Measurements from ENCODE around the gene NAMPT. TPM values are rescaled to one million over a fixed set of nuclear protein-coding genes. Genes with fewer than 3 reads are reported as not detected.

The NAMPT gene
- total RNA-seq, 4 donors from 2014 or later, result 96.7 to 239 (median 189) TPM

DNA sequence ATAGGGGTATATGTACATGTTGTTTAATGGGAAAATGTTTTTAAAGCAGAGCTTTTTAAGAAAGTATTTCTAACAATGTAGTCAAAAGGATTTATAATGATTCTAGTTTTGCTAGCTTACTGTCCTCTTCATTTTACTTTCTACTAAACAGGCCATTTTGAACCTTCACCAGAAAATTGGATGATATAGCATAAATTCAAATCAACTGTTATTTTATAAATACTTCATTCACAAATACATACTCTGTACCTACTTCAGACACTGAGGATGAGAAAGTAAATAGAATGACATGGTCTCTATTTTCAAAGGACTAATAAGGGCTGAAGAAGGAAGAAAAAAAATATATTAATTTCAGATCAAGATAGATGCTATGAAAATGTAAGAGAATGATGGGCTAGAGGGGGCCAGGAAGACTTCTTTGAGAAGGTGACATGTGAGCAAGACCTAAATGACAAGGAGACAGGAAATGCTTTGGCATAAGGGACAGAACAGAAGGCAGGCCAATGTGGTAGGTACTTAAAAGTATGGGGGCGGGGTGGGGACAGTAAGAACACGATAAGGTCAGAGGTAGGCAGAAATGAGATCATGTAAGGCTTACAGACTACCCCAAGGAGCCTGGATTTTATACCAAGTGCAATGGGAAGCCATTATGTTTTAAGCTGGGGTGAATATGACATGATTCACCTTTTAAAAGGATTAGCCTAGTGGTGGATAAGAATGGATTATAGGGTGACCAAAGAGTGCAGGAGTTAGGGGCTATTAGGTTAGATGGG lies 5.2 kb downstream of the NAMPT start:
- Histone ChIP-seq H3K27ac (no peak overlapping the region), H3K27me3 (no peaks in the 10 kb centered on the region), H3K4me3 (no peak overlapping the region), H3K36me3 (peaks cover 21% of the 10 kb centered on the region), H3K4me1 (peaks cover 41% of the 10 kb centered on the region), H3K9me3 (no peaks in the 10 kb centered on the region)
- TF ChIP-seq, protein P1, sequence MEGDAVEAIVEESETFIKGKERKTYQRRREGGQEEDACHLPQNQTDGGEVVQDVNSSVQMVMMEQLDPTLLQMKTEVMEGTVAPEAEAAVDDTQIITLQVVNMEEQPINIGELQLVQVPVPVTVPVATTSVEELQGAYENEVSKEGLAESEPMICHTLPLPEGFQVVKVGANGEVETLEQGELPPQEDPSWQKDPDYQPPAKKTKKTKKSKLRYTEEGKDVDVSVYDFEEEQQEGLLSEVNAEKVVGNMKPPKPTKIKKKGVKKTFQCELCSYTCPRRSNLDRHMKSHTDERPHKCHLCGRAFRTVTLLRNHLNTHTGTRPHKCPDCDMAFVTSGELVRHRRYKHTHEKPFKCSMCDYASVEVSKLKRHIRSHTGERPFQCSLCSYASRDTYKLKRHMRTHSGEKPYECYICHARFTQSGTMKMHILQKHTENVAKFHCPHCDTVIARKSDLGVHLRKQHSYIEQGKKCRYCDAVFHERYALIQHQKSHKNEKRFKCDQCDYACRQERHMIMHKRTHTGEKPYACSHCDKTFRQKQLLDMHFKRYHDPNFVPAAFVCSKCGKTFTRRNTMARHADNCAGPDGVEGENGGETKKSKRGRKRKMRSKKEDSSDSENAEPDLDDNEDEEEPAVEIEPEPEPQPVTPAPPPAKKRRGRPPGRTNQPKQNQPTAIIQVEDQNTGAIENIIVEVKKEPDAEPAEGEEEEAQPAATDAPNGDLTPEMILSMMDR (IDR thresholded peaks at IDR 0.05), result no peak
- no peak for TF ChIP-seq POLR2AphosphoS5 (IDR thresholded peaks at IDR 0.05)
- TF ChIP-seq POLR2A (IDR thresholded peaks at IDR 0.05), result no peak
- TF ChIP-seq EP300 (IDR thresholded peaks at IDR 0.05), result no peak
- 90% methylated on average over 2 of the region's 2 CpGs for WGBS
- no peak for DNase-seq (ENCODE audit: low spot score in 2 of 2)

DNA sequence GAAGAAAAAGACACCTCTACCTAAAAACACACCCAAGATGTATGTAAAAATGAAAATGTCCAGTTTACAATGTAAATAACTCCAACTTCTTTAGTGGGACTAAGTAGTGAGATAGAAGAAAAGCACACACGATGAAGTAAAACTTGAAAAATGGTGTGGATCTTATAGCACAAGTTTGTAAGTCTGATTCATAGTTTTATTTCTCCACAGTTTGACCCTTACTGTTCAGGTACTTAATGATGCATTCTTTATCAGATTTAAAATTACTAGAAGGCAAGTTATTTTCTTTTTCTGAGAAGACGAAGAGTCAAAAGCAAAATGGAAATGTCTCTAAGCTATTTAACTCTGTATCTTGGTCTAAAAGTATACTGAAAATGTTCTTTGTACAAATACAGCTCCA lies 6.1 kb downstream of the NAMPT start:
- H3K27me3 ChIP-seq, result no peaks in the 10 kb centered on the region
- WGBS, result 90% methylated on average over 2 of the region's 2 CpGs
- H3K36me3 ChIP-seq, result peaks cover 30% of the 10 kb centered on the region
- H3K4me3 ChIP-seq, result no peak overlapping the region
- no peak for DNase-seq (ENCODE audit: low spot score in 2 of 2)
- TF ChIP-seq POLR2AphosphoS5 (IDR thresholded peaks at IDR 0.05), result no peak
- TF ChIP-seq, protein P1 (IDR thresholded peaks at IDR 0.05), result no peak
- TF ChIP-seq EP300 (IDR thresholded peaks at IDR 0.05), result no peak
- TF ChIP-seq POLR2A (IDR thresholded peaks at IDR 0.05), result no peak
- peaks cover 41% of the 10 kb centered on the region for H3K4me1 ChIP-seq
- H3K27ac ChIP-seq, result no peak overlapping the region
- no peaks in the 10 kb centered on the region for H3K9me3 ChIP-seq

DNA sequence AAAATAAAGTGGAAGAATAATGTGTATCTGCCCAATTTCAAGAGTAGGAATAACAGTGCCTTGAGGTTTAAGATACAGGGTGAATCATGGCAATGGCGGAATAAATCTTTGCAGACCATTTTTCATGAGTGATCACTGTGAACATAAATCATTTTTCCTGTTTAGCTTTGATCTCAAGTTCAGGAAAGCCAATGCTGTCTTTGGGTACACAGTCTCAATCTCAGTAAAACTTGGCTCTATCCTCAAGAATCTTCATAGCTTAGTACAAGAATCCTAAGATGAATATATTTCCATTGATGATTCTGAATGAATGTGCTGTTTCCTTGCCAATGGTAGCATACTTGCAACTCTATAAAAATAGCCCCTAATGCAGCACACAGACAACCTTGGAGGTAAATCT lies 6.8 kb downstream of the NAMPT start:
- no peak overlapping the region for H3K27ac ChIP-seq

DNA sequence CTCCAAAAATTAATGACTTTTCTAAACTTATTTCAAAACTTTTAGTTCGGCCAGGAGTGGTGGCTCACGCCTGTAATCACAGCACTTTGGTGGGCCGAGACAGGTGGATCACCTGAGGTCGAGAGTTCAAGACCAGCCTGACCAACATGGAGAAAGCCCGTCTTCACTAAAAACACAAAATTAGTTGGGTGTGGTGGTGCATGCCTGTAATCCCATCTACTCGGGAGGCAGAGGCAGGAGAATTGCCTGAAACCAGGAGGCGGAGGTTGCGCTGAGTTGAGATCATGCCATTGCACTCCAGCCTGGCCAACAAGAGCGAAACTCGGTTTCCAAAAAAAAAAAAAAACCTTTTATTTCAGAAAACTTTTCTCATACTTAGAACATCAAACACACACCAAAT lies 8.3 kb downstream of the NAMPT start:
- 94% methylated on average over 10 of the region's 10 CpGs for WGBS
- TF ChIP-seq POLR2AphosphoS5 (IDR thresholded peaks at IDR 0.05) (no peak), POLR2A (IDR thresholded peaks at IDR 0.05) (no peak), EP300 (IDR thresholded peaks at IDR 0.05) (no peak)
- TF ChIP-seq, protein P1 (IDR thresholded peaks at IDR 0.05), result no peak
- no peak overlapping the region for H3K4me3 ChIP-seq
- no peaks in the 10 kb centered on the region for H3K27me3 ChIP-seq
- H3K36me3 ChIP-seq, result peaks cover 45% of the 10 kb centered on the region
- H3K4me1 ChIP-seq, result peaks cover 19% of the 10 kb centered on the region
- no peaks in the 10 kb centered on the region for H3K9me3 ChIP-seq
- H3K27ac ChIP-seq, result no peak overlapping the region
- no peak for DNase-seq (ENCODE audit: low spot score in 2 of 2)

More for the DNA sequence above, 6.8 kb downstream of the NAMPT start:
- Histone ChIP-seq H3K9me3 (no peaks in the 10 kb centered on the region), H3K4me3 (no peak overlapping the region), H3K36me3 (peaks cover 35% of the 10 kb centered on the region), H3K4me1 (peaks cover 34% of the 10 kb centered on the region), H3K27me3 (no peaks in the 10 kb centered on the region)
- no peak for TF ChIP-seq EP300 (IDR thresholded peaks at IDR 0.05)
- 83% methylated on average over 1 of the region's 1 CpG for WGBS
- DNase-seq (ENCODE audit: low spot score in 2 of 2), result no peak

DNA sequence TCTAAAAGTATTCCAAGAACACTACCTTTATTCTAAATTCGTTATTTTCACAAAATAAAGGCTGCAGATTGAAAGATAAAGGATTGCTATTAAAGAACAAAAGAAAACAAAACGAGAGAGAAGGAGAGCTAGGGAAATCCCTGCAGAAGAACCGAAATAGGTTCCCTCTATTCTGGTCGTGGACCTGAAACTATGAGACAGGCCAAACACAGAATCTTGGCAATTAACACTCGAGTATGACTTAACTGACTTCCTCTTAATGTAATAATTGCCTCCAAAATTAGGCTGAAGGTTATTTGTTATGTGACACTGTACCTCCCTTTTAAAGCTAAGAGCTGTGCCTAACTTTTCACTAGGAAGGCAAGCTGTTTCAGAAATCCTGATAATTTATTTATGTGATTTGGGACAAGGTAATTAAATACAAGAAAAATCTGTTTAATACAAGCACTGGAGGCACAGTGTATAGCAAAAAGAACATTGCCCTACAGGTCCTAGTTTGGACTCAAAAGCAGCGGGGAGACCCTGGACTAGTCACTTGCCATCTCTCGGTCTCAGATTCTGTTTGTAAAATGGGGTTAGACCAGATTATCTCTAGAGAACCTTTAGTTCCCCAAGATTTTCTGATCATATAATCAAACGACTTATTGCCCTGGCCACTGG lies 11.6 kb downstream of the NAMPT start:
- H3K27me3 ChIP-seq, result no peaks in the 10 kb centered on the region
- no peaks in the 10 kb centered on the region for H3K9me3 ChIP-seq
- TF ChIP-seq EP300 (IDR thresholded peaks at IDR 0.05) (no peak), POLR2AphosphoS5 (IDR thresholded peaks at IDR 0.05) (no peak), POLR2A (IDR thresholded peaks at IDR 0.05) (no peak)
- TF ChIP-seq, protein P1 (IDR thresholded peaks at IDR 0.05), result no peak
- WGBS, result 77% methylated on average over 8 of the region's 8 CpGs
- no peak for DNase-seq (ENCODE audit: low spot score in 2 of 2)
- H3K4me1 ChIP-seq, result no peaks in the 10 kb centered on the region
- H3K36me3 ChIP-seq, result peaks cover 77% of the 10 kb centered on the region
- H3K4me3 ChIP-seq, result no peak overlapping the region
- H3K27ac ChIP-seq, result no peak overlapping the region

All from suprapubic skin (tissue), 4 donors.